ENCODE data around the gene COL6A3. TPM values are rescaled to one million over a fixed set of nuclear protein-coding genes. Genes with fewer than 3 reads are reported as not detected.

The COL6A3 gene
- total and polyA plus RNA-seq, 3 experiments from 2014 or later: 0.56 to 9.5 (median 7.0) TPM

GRCh38 chr2:237319086-237319820 lies 94.7 kb downstream of the COL6A3 start:
- Histone ChIP-seq H3K27ac (ENCODE audit: low read depth, low read length) (no peak overlapping the region), H3K4me1 (ENCODE audit: insufficient read depth, low read length) (no peaks in the 10 kb centered on the region), H3K9me3 (ENCODE audit: low read length) (no peaks in the 10 kb centered on the region), H3K27me3 (ENCODE audit: insufficient read depth, low read length, poor library complexity, severe bottlenecking) (no peaks in the 10 kb centered on the region), H3K4me3 (ENCODE audit: low read length) (no peak overlapping the region), H3K36me3 (ENCODE audit: insufficient read depth, low read length) (no peaks in the 10 kb centered on the region)
- H3K9me3 Mint-ChIP-seq: peaks cover 0 to 2% (median 0%) of the 10 kb centered on the region in 5 donors
- ChIA-PET CTCF (no interaction called here), POLR2A (no interaction called here)
- H3K36me3 Mint-ChIP-seq: peaks cover 0 to 2% (median 0%) of the 10 kb centered on the region in 3 donors
- peak overlapping the region in 1 of 8 donors; percentile 59 for H3K27ac Mint-ChIP-seq
- H3K4me1 Mint-ChIP-seq: no peaks in the 10 kb centered on the region
- peaks cover 9 to 24% of the 10 kb centered on the region in 2 donors for H3K27me3 Mint-ChIP-seq
- DNase-seq: no peak
- H3K4me3 Mint-ChIP-seq: no peak overlapping the region

- H3K4me1 ChIP-seq (ENCODE audit: insufficient read depth, low read length): no peaks in the 10 kb centered on the region
- Mint-ChIP-seq H3K4me3 (no peak overlapping the region), H3K27me3 (peaks cover 9 to 24% of the 10 kb centered on the region in 2 donors), H3K4me1 (no peaks in the 10 kb centered on the region), H3K27ac (no peak overlapping the region), H3K9me3 (peaks cover 0 to 2% (median 0%) of the 10 kb centered on the region in 5 donors), H3K36me3 (peaks cover 0 to 2% (median 0%) of the 10 kb centered on the region in 3 donors)
- no peaks in the 10 kb centered on the region for H3K27me3 ChIP-seq (ENCODE audit: insufficient read depth, low read length, poor library complexity, severe bottlenecking)
- H3K9me3 ChIP-seq (ENCODE audit: low read length): no peaks in the 10 kb centered on the region
- ChIA-PET POLR2A (no interaction called here), CTCF (no interaction called here)
- H3K4me3 ChIP-seq (ENCODE audit: low read length): no peak overlapping the region
- H3K27ac ChIP-seq (ENCODE audit: low read depth, low read length): no peak overlapping the region
- no peaks in the 10 kb centered on the region for H3K36me3 ChIP-seq (ENCODE audit: insufficient read depth, low read length)
- no peak for DNase-seq
These were observed 97.6 kb downstream of the COL6A3 start for GRCh38 chr2:237316339-237316738.

- Mint-ChIP-seq H3K27ac (no peak overlapping the region), H3K4me3 (no peak overlapping the region), H3K36me3 (peaks cover 0 to 2% (median 0%) of the 10 kb centered on the region in 3 donors), H3K27me3 (peaks cover 7 to 24% of the 10 kb centered on the region in 2 donors), H3K9me3 (no peaks in the 10 kb centered on the region), H3K4me1 (no peaks in the 10 kb centered on the region)
- Histone ChIP-seq H3K9me3 (ENCODE audit: low read length) (no peaks in the 10 kb centered on the region), H3K4me1 (ENCODE audit: insufficient read depth, low read length) (no peaks in the 10 kb centered on the region), H3K4me3 (ENCODE audit: low read length) (no peak overlapping the region), H3K27me3 (ENCODE audit: insufficient read depth, low read length, poor library complexity, severe bottlenecking) (no peaks in the 10 kb centered on the region), H3K36me3 (ENCODE audit: insufficient read depth, low read length) (no peaks in the 10 kb centered on the region), H3K27ac (ENCODE audit: low read depth, low read length) (no peak overlapping the region)
- POLR2A ChIA-PET: no interaction called here
- DNase-seq: no peak
- CTCF ChIA-PET: no interaction called here
These were observed 98.1 kb downstream of the COL6A3 start for GRCh38 chr2:237315829-237316225.

GRCh38 chr2:237315170-237315828 lies 98.7 kb downstream of the COL6A3 start:
- H3K4me3 ChIP-seq (ENCODE audit: low read length): no peak overlapping the region
- no peaks in the 10 kb centered on the region for H3K9me3 ChIP-seq (ENCODE audit: low read length)
- no peaks in the 10 kb centered on the region for H3K9me3 Mint-ChIP-seq
- POLR2A ChIA-PET: no interaction called here
- no peaks in the 10 kb centered on the region for H3K4me1 Mint-ChIP-seq
- no peak overlapping the region for H3K4me3 Mint-ChIP-seq
- no peaks in the 10 kb centered on the region for H3K27me3 ChIP-seq (ENCODE audit: insufficient read depth, low read length, poor library complexity, severe bottlenecking)
- no peak overlapping the region for H3K27ac ChIP-seq (ENCODE audit: low read depth, low read length)
- no peaks in the 10 kb centered on the region for H3K36me3 ChIP-seq (ENCODE audit: insufficient read depth, low read length)
- CTCF ChIA-PET: no interaction called here
- no peak overlapping the region for H3K27ac Mint-ChIP-seq
- no peaks in the 10 kb centered on the region for H3K4me1 ChIP-seq (ENCODE audit: insufficient read depth, low read length)
- DNase-seq: no peak
- peaks cover 0 to 2% (median 0%) of the 10 kb centered on the region in 3 donors for H3K36me3 Mint-ChIP-seq
- H3K27me3 Mint-ChIP-seq: peaks cover 7 to 21% of the 10 kb centered on the region in 2 donors

GRCh38 chr2:237314681-237315080 lies 99.3 kb downstream of the COL6A3 start:
- ChIA-PET POLR2A (no interaction called here), CTCF (no interaction called here)
- H3K36me3 ChIP-seq (ENCODE audit: insufficient read depth, low read length): no peaks in the 10 kb centered on the region

GRCh38 chr2:237314198-237314597 lies 99.8 kb downstream of the COL6A3 start:
- Histone ChIP-seq H3K4me1 (ENCODE audit: insufficient read depth, low read length) (no peaks in the 10 kb centered on the region), H3K9me3 (ENCODE audit: low read length) (no peaks in the 10 kb centered on the region), H3K27me3 (ENCODE audit: insufficient read depth, low read length, poor library complexity, severe bottlenecking) (no peaks in the 10 kb centered on the region), H3K27ac (ENCODE audit: low read depth, low read length) (no peak overlapping the region), H3K4me3 (ENCODE audit: low read length) (no peak overlapping the region), H3K36me3 (ENCODE audit: insufficient read depth, low read length) (no peaks in the 10 kb centered on the region)
- POLR2A ChIA-PET: no interaction called here
- no peak overlapping the region for H3K4me3 Mint-ChIP-seq
- peaks cover 0 to 2% (median 0%) of the 10 kb centered on the region in 3 donors for H3K36me3 Mint-ChIP-seq
- no peak overlapping the region for H3K27ac Mint-ChIP-seq
- H3K4me1 Mint-ChIP-seq: no peaks in the 10 kb centered on the region
- CTCF ChIA-PET: no interaction called here
- no peaks in the 10 kb centered on the region for H3K9me3 Mint-ChIP-seq
- DNase-seq: no peak
- H3K27me3 Mint-ChIP-seq: peaks cover 7 to 18% of the 10 kb centered on the region in 2 donors

More at GRCh38 chr2:237314681-237315080, 99.3 kb downstream of the COL6A3 start:
- Mint-ChIP-seq H3K4me1 (no peaks in the 10 kb centered on the region), H3K27me3 (peaks cover 7 to 16% of the 10 kb centered on the region in 2 donors), H3K4me3 (no peak overlapping the region), H3K9me3 (no peaks in the 10 kb centered on the region), H3K27ac (peak overlapping the region in 1 of 8 donors; percentile 54), H3K36me3 (peaks cover 0 to 2% (median 0%) of the 10 kb centered on the region in 3 donors)
- H3K27me3 ChIP-seq (ENCODE audit: insufficient read depth, low read length, poor library complexity, severe bottlenecking): no peaks in the 10 kb centered on the region
- no peak overlapping the region for H3K4me3 ChIP-seq (ENCODE audit: low read length)
- no peaks in the 10 kb centered on the region for H3K4me1 ChIP-seq (ENCODE audit: insufficient read depth, low read length)
- H3K9me3 ChIP-seq (ENCODE audit: low read length): no peaks in the 10 kb centered on the region
- no peak overlapping the region for H3K27ac ChIP-seq (ENCODE audit: low read depth, low read length)
- DNase-seq: no peak

- Histone ChIP-seq H3K9me3 (ENCODE audit: low read length) (no peaks in the 10 kb centered on the region), H3K27ac (ENCODE audit: low read depth, low read length) (no peak overlapping the region), H3K4me1 (ENCODE audit: insufficient read depth, low read length) (no peaks in the 10 kb centered on the region), H3K36me3 (ENCODE audit: insufficient read depth, low read length) (no peaks in the 10 kb centered on the region), H3K4me3 (ENCODE audit: low read length) (no peak overlapping the region), H3K27me3 (ENCODE audit: insufficient read depth, low read length, poor library complexity, severe bottlenecking) (no peaks in the 10 kb centered on the region)
- POLR2A ChIA-PET: no interaction called here
- Mint-ChIP-seq H3K27me3 (peaks cover 7 to 20% of the 10 kb centered on the region in 2 donors), H3K4me1 (no peaks in the 10 kb centered on the region), H3K27ac (no peak overlapping the region), H3K4me3 (no peak overlapping the region), H3K9me3 (peaks cover 0 to 2% (median 0%) of the 10 kb centered on the region in 5 donors), H3K36me3 (no peaks in the 10 kb centered on the region)
- DNase-seq: no peak
- CTCF ChIA-PET: no interaction called here
These were observed 101.8 kb downstream of the COL6A3 start for GRCh38 chr2:237312021-237312755.

- Mint-ChIP-seq H3K36me3 (no peaks in the 10 kb centered on the region), H3K27me3 (peaks cover 5 to 16% of the 10 kb centered on the region in 2 donors), H3K4me3 (no peak overlapping the region), H3K9me3 (peaks cover 0 to 2% (median 0%) of the 10 kb centered on the region in 5 donors), H3K4me1 (no peaks in the 10 kb centered on the region), H3K27ac (no peak overlapping the region)
- DNase-seq: no peak
- ChIA-PET CTCF (no interaction called here), POLR2A (no interaction called here)
- no peaks in the 10 kb centered on the region for H3K27me3 ChIP-seq (ENCODE audit: insufficient read depth, low read length, poor library complexity, severe bottlenecking)
- no peaks in the 10 kb centered on the region for H3K36me3 ChIP-seq (ENCODE audit: insufficient read depth, low read length)
- no peaks in the 10 kb centered on the region for H3K9me3 ChIP-seq (ENCODE audit: low read length)
- H3K27ac ChIP-seq (ENCODE audit: low read depth, low read length): no peak overlapping the region
- no peaks in the 10 kb centered on the region for H3K4me1 ChIP-seq (ENCODE audit: insufficient read depth, low read length)
- H3K4me3 ChIP-seq (ENCODE audit: low read length): no peak overlapping the region
These were observed 103.3 kb downstream of the COL6A3 start for GRCh38 chr2:237310515-237311114.
